Endodermal cell (in vitro differentiated cells): ENCODE data around the gene SUGP2. TPM values are rescaled to one million over a fixed set of nuclear protein-coding genes. Genes with fewer than 3 reads are reported as not detected.

Source experiments
- DNase-seq: peaks from one replicate; pipeline ENCODE4 v3.0.0-alpha.2; 2017
- H3K27ac ChIP-seq: 2 replicates; pipeline ENCODE4 v1.5.1; 2013; ENCODE audit warnings: mild to moderate bottlenecking, low read depth, low read length, moderate library complexity
- H3K27me3 ChIP-seq: 2 replicates; pipeline ENCODE4 v1.6.1; 2013; ENCODE audit warnings: mild to moderate bottlenecking, low read length, moderate library complexity; ENCODE audit not compliant: insufficient read depth, control insufficient read depth, poor library complexity, severe bottlenecking
- H3K36me3 ChIP-seq: 2 replicates; pipeline ENCODE4 v1.7.0; 2013; ENCODE audit warnings: mild to moderate bottlenecking, low read length, moderate library complexity; ENCODE audit not compliant: control insufficient read depth, insufficient read depth
- H3K4me1 ChIP-seq: one replicate; pipeline ENCODE4 v1.7.0; 2013; ENCODE audit warnings: low read length; ENCODE audit not compliant: control insufficient read depth, insufficient read depth
- H3K4me3 ChIP-seq: 2 replicates; pipeline ENCODE4 v1.5.1; 2013; ENCODE audit warnings: mild to moderate bottlenecking, low read length, moderate library complexity
- H3K9ac ChIP-seq: 2 replicates; pipeline ENCODE4 v1.6.1; 2013; ENCODE audit warnings: mild to moderate bottlenecking, low read length, moderate library complexity; ENCODE audit not compliant: poor library complexity, severe bottlenecking; ENCODE audit errors: extremely low read depth
- H3K9me3 ChIP-seq: 2 replicates; pipeline ENCODE4 v1.6.1; 2013; ENCODE audit warnings: mild to moderate bottlenecking, low read length, moderate library complexity; ENCODE audit not compliant: control insufficient read depth
- H3K27ac Mint-ChIP-seq: 2 replicates; pipeline ENCODE4 v1.8.0; 2020; ENCODE audit warnings: mixed read lengths
- H3K27me3 Mint-ChIP-seq: 2 replicates; pipeline ENCODE4 v1.8.0; 2021; ENCODE audit warnings: mild to moderate bottlenecking, mixed read lengths; ENCODE audit not compliant: insufficient read depth
- H3K36me3 Mint-ChIP-seq: 2 replicates; pipeline ENCODE4 v1.8.0; 2020; ENCODE audit warnings: low read depth, mixed read lengths
- H3K4me1 Mint-ChIP-seq: 2 replicates; pipeline ENCODE4 v1.8.0; 2020; ENCODE audit warnings: mixed read lengths
- H3K4me3 Mint-ChIP-seq: 2 replicates; pipeline ENCODE4 v1.8.0; 2020; ENCODE audit warnings: mild to moderate bottlenecking, moderate library complexity, mixed read lengths
- H3K9me3 Mint-ChIP-seq: 2 replicates; pipeline ENCODE4 v1.8.0; 2020; ENCODE audit warnings: mild to moderate bottlenecking, mixed read lengths
- CTCF ChIP-seq: fragments of 200-600 bp; sonication (generic); conservative IDR thresholded peaks from 2 replicates; pipeline ENCODE4 v1.5.0; 2021; ENCODE audit warnings: antibody characterized with exemption, mild to moderate bottlenecking
- WGBS, 2 experiments: methylation state at CpG; one replicate each; pipeline versions ENCODE4 v1.1.5 to v1.1.7; 2013; ENCODE audit warnings: missing lambda C conversion rate in 2 of 2, mixed read lengths in 1 of 2; ENCODE audit not compliant: insufficient coverage in 1 of 2, insufficient read length in 1 of 2; 5-methylcytosine and 5-hydroxymethylcytosine counted together
- total RNA-seq, 2 donors: library from RNA; stranded (reverse); fragmentation: NEBNext Ultra II Directional in 1 of 2; extraction: Animal tissue kit (Norgen Biotek cat#: 25700) in 1 of 2; gene quantifications; 2 replicates in 1 of 2; 3 replicates in 1 of 2; pipeline ENCODE4 v1.2.1, GENCODE V29; 2021

Gene SUGP2
- total RNA-seq, 2 donors from 2014 or later = 121 to 157 TPM

GRCh38 chr19:19022380-19022961 lies 10.8 kb downstream of the SUGP2 start:
- Mint-ChIP-seq H3K4me3 (no peak overlapping the region), H3K27me3 (no peaks in the 10 kb centered on the region), H3K36me3 (peaks cover 72% of the 10 kb centered on the region), H3K9me3 (no peaks in the 10 kb centered on the region), H3K4me1 (no peaks in the 10 kb centered on the region), H3K27ac (peak overlapping the region; percentile 14)
- Histone ChIP-seq H3K27me3 (no peaks in the 10 kb centered on the region), H3K9ac (no peak overlapping the region), H3K36me3 (peaks cover 83% of the 10 kb centered on the region), H3K4me1 (no peaks in the 10 kb centered on the region), H3K4me3 (no peak overlapping the region), H3K27ac (no peak overlapping the region), H3K9me3 (no peaks in the 10 kb centered on the region)
- TF ChIP-seq CTCF = no peak
- no peak for DNase-seq
- 92 to 100% methylated on average over 2 to 4 of the region's 4 CpGs for WGBS, 2 experiments

- Histone ChIP-seq H3K27ac (no peak overlapping the region), H3K27me3 (no peaks in the 10 kb centered on the region), H3K9ac (no peak overlapping the region), H3K4me3 (no peak overlapping the region), H3K36me3 (peaks cover 79% of the 10 kb centered on the region), H3K4me1 (no peaks in the 10 kb centered on the region), H3K9me3 (no peaks in the 10 kb centered on the region)
- H3K27me3 Mint-ChIP-seq = no peaks in the 10 kb centered on the region
- no peaks in the 10 kb centered on the region for H3K9me3 Mint-ChIP-seq
- no peak for DNase-seq
- H3K27ac Mint-ChIP-seq = no peak overlapping the region
- peaks cover 10% of the 10 kb centered on the region for H3K4me1 Mint-ChIP-seq
- no peak overlapping the region for H3K4me3 Mint-ChIP-seq
- WGBS, 2 experiments = 92 to 97% methylated on average over 3 of the region's 3 CpGs
- TF ChIP-seq CTCF = no peak
- H3K36me3 Mint-ChIP-seq = peaks cover 70% of the 10 kb centered on the region
Measured at GRCh38 chr19:19021115-19021514, 12.2 kb downstream of the SUGP2 start.

- peaks cover 76% of the 10 kb centered on the region for H3K36me3 Mint-ChIP-seq
- Histone ChIP-seq H3K4me3 (no peak overlapping the region), H3K27ac (no peak overlapping the region), H3K9me3 (no peaks in the 10 kb centered on the region), H3K9ac (no peak overlapping the region), H3K27me3 (no peaks in the 10 kb centered on the region), H3K36me3 (peaks cover 92% of the 10 kb centered on the region), H3K4me1 (no peaks in the 10 kb centered on the region)
- no peaks in the 10 kb centered on the region for H3K4me1 Mint-ChIP-seq
- H3K9me3 Mint-ChIP-seq = no peaks in the 10 kb centered on the region
- 93 to 94% methylated on average over 4 to 5 of the region's 5 CpGs for WGBS, 2 experiments
- no peak overlapping the region for H3K4me3 Mint-ChIP-seq
- TF ChIP-seq CTCF = no peak
- no peaks in the 10 kb centered on the region for H3K27me3 Mint-ChIP-seq
- no peak overlapping the region for H3K27ac Mint-ChIP-seq
- no peak for DNase-seq
Measured at GRCh38 chr19:19010551-19010950, 22.8 kb downstream of the SUGP2 start.
